Activated CD4-positive, CD25-positive, alpha-beta regulatory T cell (primary cell): ENCODE results near the gene KLF12.

Experiments
- DNase-seq, 4 experiments: peaks; one replicate each; lab custom pipeline; 2025; lab: John Stamatoyannopoulos, UW

KLF12 gene

DNA sequence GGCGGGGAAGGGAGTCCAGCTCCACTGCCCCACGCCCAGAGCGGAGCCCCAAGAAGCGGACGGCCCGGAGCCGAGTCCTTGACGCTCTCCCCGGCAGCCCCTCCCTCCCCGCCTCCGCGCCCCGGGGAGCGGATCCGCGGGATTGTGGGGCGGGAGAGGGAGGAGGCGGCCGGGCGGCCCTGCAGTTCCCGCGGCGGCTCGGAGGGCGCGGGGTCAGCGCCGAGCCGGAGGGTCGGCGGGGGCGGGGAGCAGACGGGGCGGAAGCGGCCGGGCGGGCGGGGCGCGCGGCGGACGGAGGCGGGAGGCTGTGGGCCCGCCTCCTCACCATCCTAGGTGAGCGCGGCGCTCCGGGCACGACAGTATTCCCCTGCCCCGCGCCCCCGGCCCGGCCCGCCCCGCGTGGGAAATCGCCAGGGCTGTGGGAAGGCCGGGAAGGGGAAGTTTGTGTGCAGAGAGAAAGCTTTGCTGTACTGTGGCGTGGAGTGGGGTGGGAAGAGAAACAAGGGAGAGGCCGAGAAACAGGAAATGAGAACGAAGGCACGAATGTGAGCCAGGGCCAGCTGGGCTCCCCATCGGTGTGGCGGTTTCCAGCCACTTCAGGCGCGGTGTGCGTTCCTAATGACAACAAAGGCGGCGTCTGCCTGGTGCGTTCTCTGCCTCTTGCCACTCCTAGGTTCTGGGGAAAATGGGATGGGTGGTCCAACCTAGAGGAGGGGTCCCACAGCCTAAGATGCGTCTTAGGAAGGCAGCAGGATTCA lies 1.3 kb upstream of the KLF12 start:
- peak; percentile 33 to 59 (median 35) for DNase-seq

GRCh38 chr13:74134777-74135325 lies 647 bp upstream of the KLF12 start:
- DNase-seq = peak; percentile 34 to 54 (median 48)

- peak; percentile 46 to 79 (median 70) for DNase-seq
Observed at GRCh38 chr13:74133657-74134201, 475 bp downstream of the KLF12 start.

DNA sequence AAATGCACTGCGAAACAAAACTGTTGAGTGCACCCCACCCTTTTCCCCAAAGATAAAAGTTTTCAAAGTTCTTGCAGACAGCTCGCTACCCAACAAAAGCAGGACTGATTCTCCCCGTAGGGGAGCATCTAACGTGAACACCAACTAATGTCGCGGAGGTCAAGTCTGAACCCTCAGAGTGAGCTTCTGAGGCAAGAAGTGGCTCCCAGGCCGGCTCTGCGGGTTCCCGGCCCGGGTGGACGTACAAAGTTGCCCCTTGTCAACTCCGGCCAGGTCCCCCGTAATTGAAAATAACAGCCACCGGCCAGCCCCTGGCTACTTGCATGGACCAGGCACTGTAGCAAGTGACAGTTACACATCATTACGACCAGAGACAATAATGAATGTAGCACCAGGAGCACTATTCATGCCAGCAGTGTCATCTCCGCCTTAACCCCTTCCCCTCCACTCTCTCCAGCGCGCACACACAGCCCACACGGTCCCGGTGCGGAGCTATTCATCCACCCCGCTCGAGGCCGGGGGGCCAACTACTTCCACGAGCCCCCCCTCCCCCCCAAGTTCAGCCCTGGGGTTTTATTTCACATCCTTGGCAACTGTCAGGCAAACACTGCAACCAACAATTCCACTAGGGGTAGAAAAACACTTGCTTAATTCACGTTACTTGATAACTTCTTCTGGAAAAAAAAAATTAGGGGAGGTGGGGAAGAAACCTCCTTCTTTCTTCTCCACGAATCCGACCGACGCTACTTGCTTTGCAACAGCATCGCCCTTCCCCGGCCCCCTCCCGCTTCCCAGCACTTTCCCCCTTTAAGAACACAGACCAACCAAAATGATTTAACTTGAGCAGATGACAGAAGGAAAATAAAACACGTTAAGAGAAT lies 1.2 kb downstream of the KLF12 start:
- DNase-seq = peak in 3 of 4 experiments; percentile 2 to 19 (median 13)

- peak in 1 of 4 experiments; percentile 1 for DNase-seq
Observed at GRCh38 chr13:74132152-74132775, 1.9 kb downstream of the KLF12 start.

GRCh38 chr13:74131227-74131626 lies 3.0 kb downstream of the KLF12 start:
- DNase-seq = no peak

DNA sequence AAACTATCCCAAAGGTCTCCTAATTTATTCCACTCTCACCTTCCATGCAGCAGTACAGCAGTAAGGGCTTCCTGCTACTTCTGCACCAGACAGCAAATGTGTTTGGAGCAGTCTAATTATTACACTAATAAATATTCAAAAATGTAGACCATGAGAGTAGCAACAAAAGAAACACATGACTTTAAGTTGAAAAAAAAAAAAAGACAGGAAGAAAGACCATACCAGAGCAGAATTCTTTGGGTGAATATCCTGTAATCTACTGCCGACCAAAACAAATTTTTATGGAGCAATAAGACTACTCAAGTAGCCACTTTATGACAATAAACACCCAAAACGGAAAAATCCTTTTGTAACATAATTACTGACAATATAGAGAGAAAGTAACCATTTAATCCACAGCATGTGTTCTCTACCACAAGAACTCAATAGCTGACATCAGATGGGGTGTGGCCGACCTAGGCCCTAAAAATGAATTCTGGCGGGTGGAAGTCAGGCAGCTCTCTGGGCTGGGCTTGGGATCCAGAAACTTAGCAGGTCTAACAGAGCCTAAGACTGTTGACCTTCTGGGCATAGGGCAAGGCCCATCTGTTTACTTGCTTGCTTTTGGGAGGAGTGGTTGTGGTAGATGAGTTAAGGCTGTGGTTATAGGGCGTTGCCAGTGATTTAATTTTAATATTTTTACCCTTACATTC lies 4.6 kb downstream of the KLF12 start:
- no peak for DNase-seq

- DNase-seq = no peak
Observed at GRCh38 chr13:74128156-74128767, 5.9 kb downstream of the KLF12 start.

DNA sequence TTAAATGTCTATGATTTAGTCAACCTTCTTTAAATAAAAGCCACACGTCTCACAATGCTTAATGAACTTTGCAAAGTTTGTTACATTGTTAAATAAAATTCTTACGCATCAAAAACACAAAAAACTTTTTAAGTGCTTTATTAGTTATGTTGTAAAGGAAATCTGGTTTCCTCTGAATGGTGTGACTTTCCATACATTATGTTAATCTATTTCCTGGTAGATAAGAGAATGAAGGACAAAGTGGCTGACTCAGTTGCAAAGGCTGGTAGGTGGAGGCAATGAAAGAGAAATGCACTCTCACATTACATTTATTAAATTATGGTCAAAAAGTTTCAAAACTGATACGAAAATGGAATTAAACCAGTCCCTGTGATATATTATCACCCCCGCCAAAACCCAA lies 15.9 kb downstream of the KLF12 start:
- no peak for DNase-seq

DNA sequence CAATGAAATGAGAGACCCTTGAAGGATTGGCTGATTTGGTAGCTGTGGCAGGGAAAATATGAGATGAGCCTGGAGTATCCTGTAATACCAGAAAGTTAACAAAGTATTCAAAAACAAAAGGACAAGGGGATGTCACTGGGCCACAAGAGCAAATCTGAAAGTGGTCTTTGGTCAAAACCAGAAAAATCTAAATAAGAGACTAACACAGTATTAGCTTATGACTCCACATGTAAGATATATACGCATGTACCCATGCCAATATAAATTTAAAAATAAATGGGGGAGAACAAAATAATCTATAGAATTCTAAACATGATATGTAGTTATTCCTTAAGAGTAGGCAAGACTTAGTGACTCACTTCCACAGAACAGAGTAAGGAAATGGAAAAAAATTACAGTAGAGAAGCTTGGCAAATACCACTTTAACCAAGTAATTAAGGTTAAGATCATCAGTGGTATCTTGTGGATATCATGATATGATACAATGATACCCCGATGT lies 16.9 kb downstream of the KLF12 start:
- DNase-seq = no peak

DNA sequence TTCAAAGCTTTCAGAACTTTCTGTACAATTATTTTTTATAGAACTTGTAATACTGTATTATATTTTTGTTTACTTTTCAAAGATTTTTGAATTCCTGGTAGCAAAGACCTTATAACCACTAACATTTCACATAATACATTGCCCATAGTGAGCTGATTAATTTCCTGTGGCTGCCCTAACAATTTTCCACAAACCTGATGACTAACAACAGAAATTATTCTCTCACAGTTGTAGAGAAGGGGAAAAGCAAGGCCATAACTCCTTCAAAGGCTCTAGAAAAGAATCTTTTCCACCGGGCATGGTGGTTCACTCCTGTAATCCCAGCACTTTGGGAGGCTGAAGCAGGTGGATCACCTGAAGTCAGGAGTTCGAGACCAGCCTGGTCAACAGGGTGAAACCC lies 19.1 kb downstream of the KLF12 start:
- DNase-seq = no peak

GRCh38 chr13:74114641-74115040 lies 19.6 kb downstream of the KLF12 start:
- no peak for DNase-seq

- DNase-seq = no peak
Observed at GRCh38 chr13:74114202-74114601, 20.0 kb downstream of the KLF12 start.

- DNase-seq = no peak
Observed at GRCh38 chr13:74111901-74112824, 22.0 kb downstream of the KLF12 start.

DNA sequence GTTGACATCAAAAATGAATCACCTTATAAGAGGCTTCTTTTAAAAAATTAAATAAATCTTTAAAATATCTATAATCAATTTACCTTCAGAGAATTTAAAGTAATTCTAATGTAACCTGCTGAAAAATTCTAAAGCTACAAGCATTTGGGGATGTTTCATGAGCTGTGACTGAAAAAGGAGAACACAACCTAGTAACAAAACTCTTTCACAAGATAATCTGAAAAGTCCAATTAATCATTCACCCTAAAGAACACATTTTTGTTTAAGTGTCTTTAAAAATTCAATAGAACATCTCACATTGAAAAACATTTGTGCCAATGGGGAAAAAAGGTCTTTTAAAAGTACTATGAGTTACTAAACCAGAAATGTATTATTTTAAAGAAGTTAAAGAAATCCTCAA lies 22.8 kb downstream of the KLF12 start:
- no peak for DNase-seq

DNA sequence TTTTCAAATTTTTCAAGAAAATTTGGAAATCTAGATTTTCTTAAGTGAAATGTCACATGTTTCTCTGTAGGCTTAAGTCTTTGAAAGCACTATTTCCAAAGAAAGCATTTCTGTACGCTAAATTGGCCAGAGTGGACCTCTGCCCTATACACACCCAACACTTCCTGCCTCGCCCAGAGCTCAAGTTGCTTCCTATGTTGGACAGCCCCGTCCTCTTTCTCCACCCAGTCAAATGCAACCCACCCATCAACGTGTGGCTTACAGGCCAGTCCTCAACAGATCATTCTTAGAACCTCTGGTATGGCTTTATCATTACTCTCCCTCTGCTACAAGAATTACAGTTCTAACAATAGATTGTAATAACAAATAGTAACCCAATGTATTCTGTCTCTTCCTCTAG lies 24.2 kb downstream of the KLF12 start:
- DNase-seq = no peak

DNA sequence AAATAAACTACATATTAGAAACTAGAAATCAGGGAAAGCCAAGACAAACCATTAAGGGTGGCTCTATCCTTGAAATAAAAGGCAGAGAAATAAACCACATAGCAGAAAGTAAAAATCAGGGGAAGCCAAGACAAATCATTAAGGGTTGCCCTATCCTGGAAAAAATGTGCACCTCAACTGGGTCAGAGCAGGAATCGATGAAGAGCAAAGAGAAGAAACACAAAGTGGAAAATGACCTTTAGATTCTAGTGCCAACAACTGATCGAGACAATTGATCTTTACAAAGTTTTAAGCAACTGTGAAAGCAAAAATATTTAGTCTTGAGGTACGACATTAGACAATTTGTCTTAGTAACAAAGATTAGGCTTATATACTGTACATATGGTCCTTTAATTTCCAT lies 26.6 kb downstream of the KLF12 start:
- no peak for DNase-seq

GRCh38 chr13:74105871-74106270 lies 28.3 kb downstream of the KLF12 start:
- DNase-seq = no peak

GRCh38 chr13:74104661-74105275 lies 29.4 kb downstream of the KLF12 start:
- DNase-seq = no peak
